Cerebellar cortex (tissue), 1 donor: ENCODE results near the gene CTBP1.

Experiments used
- DNase-seq: peaks from one replicate; pipeline ENCODE4 v3.0.0-alpha.2; 2015; ENCODE audit warnings: low spot score

Gene CTBP1

GRCh38 chr4:1223841-1224809, 24.8 kb downstream of the CTBP1 start:
- no peak for DNase-seq

GRCh38 chr4:1222938-1223690, 25.8 kb downstream of the CTBP1 start:
- DNase-seq, result no peak

GRCh38 chr4:1222036-1222789, 26.7 kb downstream of the CTBP1 start:
- no peak for DNase-seq

GRCh38 chr4:1221155-1221870, 27.6 kb downstream of the CTBP1 start:
- DNase-seq, result no peak

GRCh38 chr4:1220566-1220965, 28.4 kb downstream of the CTBP1 start:
- no peak for DNase-seq

GRCh38 chr4:1219566-1219950, 29.4 kb downstream of the CTBP1 start:
- no peak for DNase-seq

- no peak for DNase-seq
Measured at GRCh38 chr4:1218634-1219565, 30.0 kb downstream of the CTBP1 start.

GRCh38 chr4:1217366-1217765, 31.6 kb downstream of the CTBP1 start:
- no peak for DNase-seq

GRCh38 chr4:1216869-1217294, 32.0 kb downstream of the CTBP1 start:
- peak; percentile 65 for DNase-seq

- no peak for DNase-seq
Measured at GRCh38 chr4:1216076-1216614, 32.8 kb downstream of the CTBP1 start.

- DNase-seq, result no peak
Measured at GRCh38 chr4:1215141-1216075, 33.5 kb downstream of the CTBP1 start.

- DNase-seq, result no peak
Measured at GRCh38 chr4:1214101-1215095, 34.5 kb downstream of the CTBP1 start.

GRCh38 chr4:1213336-1213995, 35.5 kb downstream of the CTBP1 start:
- DNase-seq, result no peak

- DNase-seq, result no peak
Measured at GRCh38 chr4:1212546-1213335, 36.2 kb downstream of the CTBP1 start.

- peak; percentile 76 for DNase-seq
Measured at GRCh38 chr4:1211891-1212545, 36.9 kb downstream of the CTBP1 start.

GRCh38 chr4:1211371-1211770, 37.6 kb downstream of the CTBP1 start:
- DNase-seq, result no peak
